GM12878 (cell line): ENCODE measurements around the gene ATAD2B. TPM values are rescaled to one million over a fixed set of nuclear protein-coding genes. Genes with fewer than 3 reads are reported as not detected.

Experiments used
- ATAC-seq: fragments of 200-7000 bp; cut with Tn5 transposase; 3 replicates; pipeline ENCODE4 v1.9.1; 2020; ENCODE audit warnings: mild to moderate bottlenecking, moderate library complexity
- BruUV-seq: library from RNA; stranded (reverse); fragments of 400-500 nt; replicated peaks from 2 replicates; lab custom pipeline; 2021; lab: Mats Ljungman, UMichigan
- CTCF ChIA-PET: fragments of 300-600 bp; sonication (Branson Sonifier 250); formaldehyde crosslinking; extraction: SDS; loops from one replicate; lab custom pipeline; 2021; ENCODE audit warnings: inconsistent platforms; lab: Yijun Ruan, JAX
- POLR2A ChIA-PET: fragments of 350-600 bp; formaldehyde crosslinking; extraction: SDS; loops from one replicate; lab custom pipeline; 2021; ENCODE audit warnings: inconsistent platforms; lab: Charles Lee
- RAD21 ChIA-PET: fragments of 300-600 bp; sonication (Branson Sonifier 250); formaldehyde crosslinking; loops from one replicate; lab custom pipeline; 2023; ENCODE audit warnings: antibody characterized with exemption; ENCODE audit not compliant: unreplicated experiment; lab: Charles Lee
- SMC1A ChIA-PET: fragments of 300-600 bp; sonication (Branson Sonifier 250); formaldehyde crosslinking; loops from one replicate; lab custom pipeline; 2023; ENCODE audit not compliant: unreplicated experiment, uncharacterized antibody; lab: Charles Lee
- DNase-seq: peaks from one replicate; pipeline ENCODE4 v3.0.0-alpha.2; 2011; ENCODE audit warnings: low read depth, low spot score
- FAIRE-seq: peaks from 3 replicates; lab custom pipeline; 2011; peaks lifted over from hg19 to GRCh38; lab: Jason Lieb, UNC
- H2AFZ ChIP-seq: 2 replicates; pipeline ENCODE4 v1.6.0; 2011; ENCODE audit warnings: low read depth, low read length, control low read depth; ENCODE audit not compliant: control insufficient read depth
- H3K27ac ChIP-seq: 2 replicates; pipeline ENCODE4 v1.5.1; 2011; ENCODE audit warnings: control low read depth; ENCODE audit not compliant: control insufficient read depth, insufficient read depth
- H3K27me3 ChIP-seq, 2 experiments: replicated peaks in 1 of 2; 2 replicates each; pipeline versions ENCODE4 v1.6.0 to v1.6.1; 2011; ENCODE audit warnings: low read length in 1 of 2; ENCODE audit not compliant: control insufficient read depth in 2 of 2, insufficient read depth in 2 of 2
- H3K36me3 ChIP-seq, 2 experiments: 2 replicates each; pipeline ENCODE4 v1.5.1; 2011; ENCODE audit warnings: low read length in 1 of 2; ENCODE audit not compliant: control insufficient read depth in 2 of 2, insufficient read depth in 2 of 2
- H3K4me1 ChIP-seq: 2 replicates; pipeline ENCODE4 v1.6.1; 2011; ENCODE audit warnings: mild to moderate bottlenecking, low read length, moderate library complexity, mixed read lengths; ENCODE audit not compliant: control insufficient read depth, insufficient read depth
- H3K4me2 ChIP-seq: 2 replicates; pipeline ENCODE4 v1.6.0; 2011; ENCODE audit warnings: control low read depth; ENCODE audit not compliant: control insufficient read depth, insufficient read depth
- H3K4me3 ChIP-seq: fragments of 200-600 bp; sonication (generic); 2 replicates; pipeline ENCODE4 v1.5.1; 2016
- H3K79me2 ChIP-seq: 2 replicates; pipeline ENCODE4 v1.6.0; 2011; ENCODE audit warnings: low read length; ENCODE audit not compliant: control insufficient read depth, insufficient read depth
- H3K9ac ChIP-seq: 2 replicates; pipeline ENCODE4 v1.8.0; 2011; ENCODE audit warnings: low read length, control low read depth, mixed read lengths; ENCODE audit not compliant: control insufficient read depth, insufficient read depth
- H3K9me3 ChIP-seq: replicated peaks from 3 replicates; pipeline ENCODE4 v1.5.1; 2011; ENCODE audit warnings: mild to moderate bottlenecking, low read length; ENCODE audit not compliant: control insufficient read depth, insufficient read depth
- H4K20me1 ChIP-seq: 2 replicates; pipeline ENCODE4 v1.6.0; 2011; ENCODE audit not compliant: control insufficient read depth, insufficient read depth
- ASH2L ChIP-seq: fragments of 300-600, 200-600 bp; sonication (generic); IDR thresholded peaks from 2 replicates; pipeline ENCODE4 v1.6.1; 2017; ENCODE audit warnings: low read depth, mild to moderate bottlenecking, borderline replicate concordance
- BCL11A ChIP-seq: IDR thresholded peaks from 2 replicates; pipeline ENCODE4 v1.6.1; 2011; ENCODE audit warnings: low read depth, low read length
- E2F4 ChIP-seq: IDR thresholded peaks from 2 replicates; pipeline ENCODE4 v1.6.1; 2012; ENCODE audit warnings: low read depth, low read length, improper control_type of control experiment
- HCFC1 ChIP-seq: fragments of 150-350 bp; IDR thresholded peaks from 2 replicates; pipeline ENCODE4 v1.6.1; 2014; ENCODE audit warnings: low read length
- MAX ChIP-seq: IDR thresholded peaks from 2 replicates; pipeline ENCODE4 v1.6.1; 2012; ENCODE audit warnings: low read depth, low read length, improper control_type of control experiment
- NFXL1 ChIP-seq: fragments of 450-650 bp; IDR thresholded peaks from 2 replicates; pipeline ENCODE4 v1.6.1; 2017; ENCODE audit warnings: antibody characterized with exemption, mild to moderate bottlenecking, borderline replicate concordance
- RAD51 ChIP-seq: fragments of 450-650 bp; IDR thresholded peaks from 2 replicates; pipeline ENCODE4 v1.6.1; 2016; ENCODE audit warnings: moderate library complexity, mild to moderate bottlenecking, inconsistent platforms
- SRF ChIP-seq, 2 experiments: IDR thresholded peaks; 2 replicates each; pipeline ENCODE4 v1.6.1; 2011; ENCODE audit warnings: low read depth in 2 of 2, low read length in 2 of 2, mild to moderate bottlenecking in 1 of 2, moderate library complexity in 1 of 2
- YY1 ChIP-seq: IDR thresholded peaks from 2 replicates; pipeline ENCODE4 v1.6.1; 2011; ENCODE audit warnings: low read depth, mild to moderate bottlenecking, low read length
- ZNF24 ChIP-seq: fragments of 450-650 bp; IDR thresholded peaks from 2 replicates; pipeline ENCODE4 v1.6.1; 2017; ENCODE audit warnings: antibody characterized with exemption, mild to moderate bottlenecking
- WGBS: methylation state at CpG from one replicate; pipeline ENCODE4 v1.1.6; 2016; ENCODE audit warnings: low lambda C conversion rate; ENCODE audit not compliant: insufficient replicate concordance, insufficient coverage; ENCODE audit errors: missing lambda C conversion rate; 5-methylcytosine and 5-hydroxymethylcytosine counted together
- in situ Hi-C: fragments of 300-500 bp; cut with MboI; formaldehyde crosslinking; loops from 9 replicates; pipeline ENCODE4 v1.14.3; 2018; ENCODE audit warnings: mixed read lengths
- intact Hi-C: fragments of 100-400 bp; cut with micrococcal nuclease; formaldehyde crosslinking; loops from one replicate; pipeline ENCODE4 v1.14.2; 2022; ENCODE audit not compliant: unreplicated experiment
- polyA plus RNA-seq, 11 experiments: library from polyadenylated mRNA; depleted of rRNA in 4 of 11; unstranded in 6 of 11; stranded (reverse) in 5 of 11; fragments of >200 nt; fragmentation: Nextera tagmentation in 4 of 11; fragmentation: Illumina TruSeq in 1 of 11; extraction: Ambion mirVana in 4 of 11; extraction: Trizol in 1 of 11; gene quantifications; 1 replicate in 1 of 11; 2 replicates in 10 of 11; pipeline versions ENCODE4 v1.2.1 to v1.2.3, GENCODE V29; 2011 to 2016; ENCODE audit warnings: inconsistent platforms in 2 of 11, missing spikeins in 2 of 11, low read depth in 1 of 11
- total RNA-seq, 4 experiments: library from RNA; depleted of rRNA in 3 of 4; stranded (reverse); fragments of >200 nt in 3 of 4; fragmentation: Illumina TruSeq in 1 of 4; extraction: Trizol in 1 of 4; gene quantifications; 2 replicates each; pipeline versions ENCODE4 v1.2.1 to v1.2.3, GENCODE V29; 2013 to 2021
- TF ChIP-seq, protein P1 (sequence below): fragments of 450-650 bp; IDR thresholded peaks from 2 replicates; pipeline ENCODE4 v1.6.1; 2017; ENCODE audit warnings: low read depth, mild to moderate bottlenecking, moderate library complexity

ATAD2B gene
- total and polyA plus RNA-seq, 10 of the 15 experiments (the other 5 are each of a cell fraction or from before 2014, with no cell fraction given): 3.6 to 29.9 (median 16.8) TPM

DNA sequence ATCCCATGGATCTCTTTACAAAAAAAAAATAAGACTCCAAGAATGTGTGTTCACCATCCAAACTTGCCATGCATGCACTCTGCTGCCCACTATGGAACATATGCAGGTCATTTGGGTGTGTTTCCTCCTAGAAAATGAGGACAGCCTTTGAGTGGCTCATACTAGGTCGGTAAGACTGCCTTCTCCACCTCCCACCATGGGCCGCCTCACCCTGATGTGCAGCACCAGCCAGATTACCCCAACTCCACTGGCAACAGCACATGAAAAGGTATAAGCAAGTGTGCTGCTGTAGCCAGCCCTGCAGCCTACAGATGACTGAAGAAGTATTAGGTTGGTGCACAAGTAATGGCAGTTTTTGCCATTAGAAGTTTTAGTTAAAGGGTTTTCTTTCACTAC is 214.2 kb downstream of the ATAD2B start (continued):
- TF ChIP-seq YY1 (no peak), NFXL1 (no peak)
- TF ChIP-seq, protein P1, sequence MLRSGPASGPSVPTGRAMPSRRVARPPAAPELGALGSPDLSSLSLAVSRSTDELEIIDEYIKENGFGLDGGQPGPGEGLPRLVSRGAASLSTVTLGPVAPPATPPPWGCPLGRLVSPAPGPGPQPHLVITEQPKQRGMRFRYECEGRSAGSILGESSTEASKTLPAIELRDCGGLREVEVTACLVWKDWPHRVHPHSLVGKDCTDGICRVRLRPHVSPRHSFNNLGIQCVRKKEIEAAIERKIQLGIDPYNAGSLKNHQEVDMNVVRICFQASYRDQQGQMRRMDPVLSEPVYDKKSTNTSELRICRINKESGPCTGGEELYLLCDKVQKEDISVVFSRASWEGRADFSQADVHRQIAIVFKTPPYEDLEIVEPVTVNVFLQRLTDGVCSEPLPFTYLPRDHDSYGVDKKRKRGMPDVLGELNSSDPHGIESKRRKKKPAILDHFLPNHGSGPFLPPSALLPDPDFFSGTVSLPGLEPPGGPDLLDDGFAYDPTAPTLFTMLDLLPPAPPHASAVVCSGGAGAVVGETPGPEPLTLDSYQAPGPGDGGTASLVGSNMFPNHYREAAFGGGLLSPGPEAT: no peak

GRCh38 chr2:23711979-23712755 is 214.8 kb downstream of the ATAD2B start:
- POLR2A ChIA-PET: no interaction called here
- Histone ChIP-seq H3K79me2 (no peaks in the 10 kb centered on the region), H3K4me1 (no peaks in the 10 kb centered on the region), H3K4me2 (no peak overlapping the region), H3K9ac (no peak overlapping the region), H4K20me1 (no peaks in the 10 kb centered on the region), H3K4me3 (no peak overlapping the region), H2AFZ (no peak overlapping the region), H3K27ac (no peak overlapping the region), H3K9me3 (no peaks in the 10 kb centered on the region), H3K27me3 (no peaks in the 10 kb centered on the region), H3K36me3 (peaks cover 0 to 4% of the 10 kb centered on the region in 2 experiments; a peak in 1 of 4 replicates)
- SMC1A ChIA-PET: no interaction called here
- 71% methylated on average over 7 of the region's 7 CpGs for WGBS
- in situ Hi-C loops: no loop called here
- no peak for FAIRE-seq
- intact Hi-C loops: no loop called here
- CTCF ChIA-PET: no interaction called here
- TF ChIP-seq SRF (IDR thresholded peaks at IDR 0.05; ENCODE audit: low read depth in 2 of 2, low read length in 2 of 2) (no peak), MAX (no peak), ASH2L (no peak), BCL11A (no peak), E2F4 (no peak), HCFC1 (no peak), ZNF24 (no peak), RAD51 (no peak)
- no peak for ATAC-seq
- no TSS peak for BruUV-seq
- RAD21 ChIA-PET: no interaction called here
- DNase-seq: no peak
